Fibroblast of mammary gland (primary cell): ENCODE results near the gene PPP2R2C.
A peak's percentile ranks its signal among the peaks of the same experiment; 100 is the strongest.

Experiments
- DNase-seq: peaks from one replicate; pipeline ENCODE4 v3.0.0-alpha.2; 2010; ENCODE audit warnings: low read depth
- H3K4me3 ChIP-seq: 2 replicates; pipeline ENCODE4 v1.5.1; 2011; ENCODE audit warnings: low read depth, mild to moderate bottlenecking, low read length, moderate library complexity; ENCODE audit not compliant: control insufficient read depth
- TF ChIP-seq, protein P1 (sequence below): conservative IDR thresholded peaks from 2 replicates; pipeline ENCODE4 v1.5.1; 2011; ENCODE audit warnings: low read depth, low read length, inconsistent platforms; ENCODE audit not compliant: control insufficient read depth, insufficient read depth

The PPP2R2C gene

DNA sequence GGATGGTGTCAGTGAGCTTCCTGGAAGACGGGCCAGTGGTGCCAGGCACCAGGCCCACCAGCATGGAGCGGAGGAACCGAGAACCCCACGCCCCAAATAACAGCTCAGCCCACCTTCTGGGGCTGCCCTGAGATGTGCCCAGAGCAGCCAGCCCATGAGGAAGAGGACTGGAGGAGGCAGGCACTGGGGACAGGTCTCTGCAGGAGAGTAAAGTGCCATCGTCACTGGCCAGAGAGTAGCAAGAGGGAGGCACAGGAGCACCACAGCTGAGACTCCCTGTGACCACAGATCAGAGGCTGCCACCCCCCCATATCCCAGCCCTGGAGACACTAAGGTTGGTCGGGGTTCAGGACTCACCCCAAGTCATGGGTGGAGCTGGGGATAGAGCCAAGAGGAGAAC is 63.0 kb downstream of the PPP2R2C start:
- no peak overlapping the region for H3K4me3 ChIP-seq
- no peak for DNase-seq
- TF ChIP-seq, protein P1, sequence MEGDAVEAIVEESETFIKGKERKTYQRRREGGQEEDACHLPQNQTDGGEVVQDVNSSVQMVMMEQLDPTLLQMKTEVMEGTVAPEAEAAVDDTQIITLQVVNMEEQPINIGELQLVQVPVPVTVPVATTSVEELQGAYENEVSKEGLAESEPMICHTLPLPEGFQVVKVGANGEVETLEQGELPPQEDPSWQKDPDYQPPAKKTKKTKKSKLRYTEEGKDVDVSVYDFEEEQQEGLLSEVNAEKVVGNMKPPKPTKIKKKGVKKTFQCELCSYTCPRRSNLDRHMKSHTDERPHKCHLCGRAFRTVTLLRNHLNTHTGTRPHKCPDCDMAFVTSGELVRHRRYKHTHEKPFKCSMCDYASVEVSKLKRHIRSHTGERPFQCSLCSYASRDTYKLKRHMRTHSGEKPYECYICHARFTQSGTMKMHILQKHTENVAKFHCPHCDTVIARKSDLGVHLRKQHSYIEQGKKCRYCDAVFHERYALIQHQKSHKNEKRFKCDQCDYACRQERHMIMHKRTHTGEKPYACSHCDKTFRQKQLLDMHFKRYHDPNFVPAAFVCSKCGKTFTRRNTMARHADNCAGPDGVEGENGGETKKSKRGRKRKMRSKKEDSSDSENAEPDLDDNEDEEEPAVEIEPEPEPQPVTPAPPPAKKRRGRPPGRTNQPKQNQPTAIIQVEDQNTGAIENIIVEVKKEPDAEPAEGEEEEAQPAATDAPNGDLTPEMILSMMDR: no peak

DNA sequence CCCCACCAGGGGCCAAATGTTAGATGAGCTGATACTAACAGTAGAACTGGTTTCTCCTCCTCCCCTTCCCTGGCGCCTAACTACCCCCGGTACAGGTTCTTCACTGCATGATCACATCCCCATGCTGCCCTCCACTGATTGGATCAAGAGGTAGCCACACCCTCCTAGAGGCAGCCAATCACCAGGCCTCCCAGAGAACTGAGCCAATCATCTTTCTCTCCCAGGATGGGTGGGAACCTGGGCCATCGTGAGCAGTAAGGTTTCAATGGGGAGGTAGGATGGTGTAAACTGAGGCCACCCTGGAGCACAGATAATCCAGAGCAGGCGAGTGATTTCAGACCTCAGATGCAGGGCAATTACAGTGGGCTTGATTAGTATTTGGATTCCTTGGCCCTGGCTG is 64.2 kb downstream of the PPP2R2C start:
- TF ChIP-seq, protein P1: no peak
- H3K4me3 ChIP-seq: no peak overlapping the region
- no peak for DNase-seq

DNA sequence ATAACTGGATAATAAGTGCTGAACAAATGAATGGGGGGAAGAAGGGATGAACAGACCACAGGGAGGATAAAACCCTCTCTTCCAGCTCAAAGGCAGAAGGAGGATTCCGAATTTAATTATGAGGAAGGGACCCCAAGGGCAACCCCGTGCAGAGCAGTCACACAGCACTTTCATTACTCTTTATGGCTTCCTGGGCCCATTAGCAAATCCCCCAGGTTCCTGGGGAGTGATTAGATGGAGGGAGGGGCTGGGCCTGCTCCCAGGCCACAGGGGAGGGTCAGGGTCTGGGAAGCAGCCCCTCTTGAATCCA is 67.1 kb downstream of the PPP2R2C start:
- TF ChIP-seq, protein P1: no peak
- no peak overlapping the region for H3K4me3 ChIP-seq
- no peak for DNase-seq

DNA sequence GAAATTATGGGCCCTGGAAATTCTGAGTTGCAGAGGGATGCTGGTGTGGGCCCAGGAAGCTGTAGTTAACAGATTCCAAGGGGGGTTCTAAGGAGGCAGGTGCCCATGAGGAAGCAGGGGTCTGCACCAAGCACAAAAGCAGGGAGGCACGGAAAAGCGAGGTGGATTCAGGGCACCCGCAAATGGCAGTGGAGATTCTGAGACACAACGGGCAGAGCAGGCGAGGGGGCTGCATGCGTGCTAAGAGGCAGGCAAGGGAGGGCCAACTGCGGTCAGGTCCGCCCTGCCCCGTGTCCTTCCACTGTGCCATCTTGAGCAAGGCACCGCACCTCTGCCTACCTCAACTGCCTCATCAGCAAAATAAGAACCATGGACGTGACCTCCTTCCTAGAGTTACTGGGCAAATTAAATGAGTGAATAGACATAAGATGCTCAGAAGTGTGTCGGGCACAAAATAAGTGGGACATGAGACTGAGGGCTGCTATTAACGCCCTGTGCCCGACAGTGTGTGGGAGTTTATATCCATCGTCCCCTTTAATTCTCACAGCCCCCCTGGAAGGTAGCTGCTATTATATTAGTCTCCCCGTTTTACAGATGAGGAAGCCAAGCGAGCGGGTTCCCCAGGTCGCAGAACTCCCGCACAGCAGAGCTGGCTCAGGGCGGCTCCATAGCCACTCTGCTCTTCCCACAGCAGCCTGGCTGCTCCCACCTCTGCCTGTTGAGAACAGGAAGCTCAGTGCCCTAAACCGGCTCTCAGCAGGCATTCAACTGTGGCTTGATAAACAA is 67.6 kb downstream of the PPP2R2C start:
- no peak overlapping the region for H3K4me3 ChIP-seq
- DNase-seq: no peak
- TF ChIP-seq, protein P1: no peak

DNA sequence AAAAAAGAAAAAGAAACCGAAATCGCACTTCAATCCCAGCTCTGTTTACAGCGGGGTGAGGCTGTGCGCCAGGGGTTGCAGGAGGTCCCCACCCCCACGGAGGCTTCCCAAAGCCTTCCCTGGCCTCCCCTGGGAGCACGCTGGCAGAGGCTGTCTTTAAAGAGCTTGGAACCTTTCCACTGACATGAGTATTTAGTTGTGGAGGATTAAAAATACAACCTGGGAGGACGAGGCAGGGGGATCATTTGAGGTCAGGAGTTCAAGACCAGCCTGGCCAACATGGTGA is 69.1 kb downstream of the PPP2R2C start:
- no peak overlapping the region for H3K4me3 ChIP-seq
- peak; percentile 16 for DNase-seq
- TF ChIP-seq, protein P1: no peak

DNA sequence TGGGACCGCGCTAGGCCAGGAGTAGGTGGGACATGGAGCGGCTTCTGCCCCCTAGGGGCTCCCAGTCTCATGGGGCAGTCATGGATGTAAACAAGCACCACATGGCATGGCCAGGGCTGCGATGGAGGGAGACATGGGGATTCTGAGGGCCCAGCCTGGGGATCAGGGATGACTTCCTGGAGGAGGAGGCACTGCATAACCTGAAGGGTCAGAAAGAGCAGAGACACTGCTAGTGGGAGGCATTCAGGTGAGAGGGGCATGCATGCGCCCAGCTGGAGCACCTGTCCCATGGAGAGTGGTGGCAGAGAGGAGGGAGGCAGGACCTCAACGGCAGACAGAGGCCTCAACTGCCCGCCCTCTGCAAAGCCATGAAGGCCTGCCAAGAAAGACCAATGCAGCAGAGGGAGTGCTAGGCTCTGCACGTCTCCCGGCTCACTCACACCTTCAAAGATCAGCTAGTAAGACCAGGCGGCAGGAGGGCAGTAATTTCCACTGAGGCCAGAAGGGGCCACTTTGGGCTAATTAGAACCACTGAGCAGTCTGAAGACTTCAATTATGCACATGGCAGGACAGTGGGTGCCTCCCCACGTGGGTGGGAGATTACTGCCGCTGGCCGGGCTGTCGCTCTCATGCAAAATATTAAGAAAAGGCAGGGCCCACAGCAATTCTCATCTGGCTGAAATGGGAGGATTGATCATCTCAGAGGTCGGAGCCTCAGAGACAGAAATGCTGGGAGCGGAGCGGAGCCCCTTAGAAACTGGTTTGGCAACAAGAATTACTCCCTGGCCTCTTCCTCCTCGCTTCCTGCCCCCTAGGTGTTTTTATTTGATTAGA is 69.6 kb downstream of the PPP2R2C start:
- no peak overlapping the region for H3K4me3 ChIP-seq
- TF ChIP-seq, protein P1: no peak
- DNase-seq: no peak
